HFFc6 (cell line): ENCODE measurements around the gene SSBP3. TPM values are rescaled to one million over a fixed set of nuclear protein-coding genes. Genes with fewer than 3 reads are reported as not detected.
A peak's percentile ranks its signal among the peaks of the same experiment; 100 is the strongest.
"Not testable (repeated sequence)": the region's sequence is repeated elsewhere in the genome, so short reads cannot be mapped to it uniquely, and the experiment has no call there.

ENCODE experiments used
- DNase-seq: peaks from one replicate; pipeline ENCODE4 v3.0.0-alpha.2; 2018
- H3K27ac Mint-ChIP-seq: 2 replicates; pipeline ENCODE4 v1.8.0; 2020; ENCODE audit warnings: mild to moderate bottlenecking, mixed read lengths
- H3K27me3 Mint-ChIP-seq: 2 replicates; pipeline ENCODE4 v1.8.0; 2021; ENCODE audit warnings: mild to moderate bottlenecking, moderate library complexity, mixed read lengths; ENCODE audit not compliant: insufficient read depth
- H3K36me3 Mint-ChIP-seq: 2 replicates; pipeline ENCODE4 v1.8.0; 2021; ENCODE audit warnings: low read depth, mixed read lengths
- H3K4me1 Mint-ChIP-seq: 2 replicates; pipeline ENCODE4 v1.8.0; 2020; ENCODE audit warnings: low read depth, mixed read lengths
- H3K4me3 Mint-ChIP-seq: 2 replicates; pipeline ENCODE4 v1.8.0; 2020; ENCODE audit warnings: mild to moderate bottlenecking, moderate library complexity, mixed read lengths
- H3K9me3 Mint-ChIP-seq: 2 replicates; pipeline ENCODE4 v1.8.0; 2020; ENCODE audit warnings: mild to moderate bottlenecking, mixed read lengths
- total RNA-seq, 6 experiments: library from RNA; stranded (reverse); fragmentation: NEBNext Ultra II Directional; extraction: Animal tissue kit (Norgen Biotek cat#: 25700); gene quantifications; 2 replicates in 1 of 6; 3 replicates in 5 of 6; pipeline ENCODE4 v1.2.3, GENCODE V29; 2021
- TF ChIP-seq, protein P1 (sequence below): fragments of 200-600 bp; sonication (generic); IDR thresholded peaks from 2 replicates; pipeline ENCODE4 v1.5.0; 2021; ENCODE audit warnings: antibody characterized with exemption, mild to moderate bottlenecking

SSBP3 gene
- total RNA-seq, 6 experiments from 2014 or later: 42.3 to 72.2 (median 58.1) TPM

DNA sequence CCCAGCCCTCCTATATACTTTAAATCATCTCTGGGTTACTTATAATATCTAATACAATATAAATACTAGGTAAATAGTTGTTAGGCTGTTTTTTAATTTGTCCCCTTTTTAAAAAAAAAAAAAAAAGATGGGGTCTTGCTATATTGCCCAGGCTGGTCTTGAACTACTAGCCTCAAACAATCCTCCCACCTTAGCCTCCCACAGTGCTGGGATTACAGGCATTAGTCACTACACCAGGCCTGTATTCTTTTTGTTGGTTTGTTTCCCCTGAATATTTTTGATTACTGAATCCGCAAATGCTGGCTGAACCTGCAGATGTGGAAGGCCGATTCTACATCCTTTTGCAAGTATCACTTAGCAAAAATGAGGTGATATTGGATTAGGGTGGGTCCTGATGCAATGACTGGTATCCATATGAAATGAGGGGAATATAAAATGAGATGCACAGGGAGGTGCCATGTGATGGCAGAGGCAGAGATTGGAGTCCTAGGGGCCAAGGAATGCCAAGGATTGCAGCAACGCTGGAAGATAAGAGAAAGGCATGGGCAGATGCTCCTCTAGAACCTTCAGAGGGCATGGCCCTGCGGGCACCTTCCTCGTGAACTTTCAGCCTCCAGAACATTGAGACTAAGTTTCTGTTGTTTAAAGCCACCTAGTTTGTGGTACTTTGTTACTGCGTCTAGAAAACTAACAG, 58.8 kb downstream of the SSBP3 start:
- Mint-ChIP-seq H3K4me1 (peaks cover 24% of the 10 kb centered on the region), H3K27ac (no peak overlapping the region), H3K9me3 (no peaks in the 10 kb centered on the region), H3K4me3 (no peak overlapping the region), H3K27me3 (no peaks in the 10 kb centered on the region; the same call in 1 of the 2 replicates), H3K36me3 (peaks cover 5% of the 10 kb centered on the region; the same call in 1 of the 2 replicates)
- no peak for DNase-seq
- TF ChIP-seq, protein P1, sequence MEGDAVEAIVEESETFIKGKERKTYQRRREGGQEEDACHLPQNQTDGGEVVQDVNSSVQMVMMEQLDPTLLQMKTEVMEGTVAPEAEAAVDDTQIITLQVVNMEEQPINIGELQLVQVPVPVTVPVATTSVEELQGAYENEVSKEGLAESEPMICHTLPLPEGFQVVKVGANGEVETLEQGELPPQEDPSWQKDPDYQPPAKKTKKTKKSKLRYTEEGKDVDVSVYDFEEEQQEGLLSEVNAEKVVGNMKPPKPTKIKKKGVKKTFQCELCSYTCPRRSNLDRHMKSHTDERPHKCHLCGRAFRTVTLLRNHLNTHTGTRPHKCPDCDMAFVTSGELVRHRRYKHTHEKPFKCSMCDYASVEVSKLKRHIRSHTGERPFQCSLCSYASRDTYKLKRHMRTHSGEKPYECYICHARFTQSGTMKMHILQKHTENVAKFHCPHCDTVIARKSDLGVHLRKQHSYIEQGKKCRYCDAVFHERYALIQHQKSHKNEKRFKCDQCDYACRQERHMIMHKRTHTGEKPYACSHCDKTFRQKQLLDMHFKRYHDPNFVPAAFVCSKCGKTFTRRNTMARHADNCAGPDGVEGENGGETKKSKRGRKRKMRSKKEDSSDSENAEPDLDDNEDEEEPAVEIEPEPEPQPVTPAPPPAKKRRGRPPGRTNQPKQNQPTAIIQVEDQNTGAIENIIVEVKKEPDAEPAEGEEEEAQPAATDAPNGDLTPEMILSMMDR: no peak

DNA sequence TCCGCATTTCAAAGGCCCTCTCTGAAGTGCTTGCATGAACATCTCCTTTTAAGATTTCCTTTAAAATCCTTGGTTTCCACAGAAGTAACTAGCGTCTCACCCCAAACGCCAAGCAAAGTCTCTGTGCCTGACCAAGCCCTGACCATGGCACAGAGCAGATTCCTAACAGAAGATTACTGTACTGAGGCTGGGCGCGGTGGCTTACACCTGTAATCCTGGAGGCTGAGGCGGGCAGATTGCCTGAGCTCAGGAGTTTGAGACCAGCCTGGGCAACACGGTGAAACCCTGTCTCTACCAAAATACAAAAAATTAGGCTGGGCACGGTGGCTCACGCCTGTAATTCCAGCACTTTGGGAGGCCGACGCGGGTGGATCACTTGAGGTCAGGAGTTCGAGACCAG, 60.6 kb downstream of the SSBP3 start:
- not testable (repeated sequence) for H3K9me3 Mint-ChIP-seq, DNase-seq, H3K27ac Mint-ChIP-seq, H3K36me3 Mint-ChIP-seq, H3K27me3 Mint-ChIP-seq, H3K4me3 Mint-ChIP-seq
- peaks cover 10% of the 10 kb centered on the region; the same call in 1 of the 2 replicates for H3K4me1 Mint-ChIP-seq

DNA sequence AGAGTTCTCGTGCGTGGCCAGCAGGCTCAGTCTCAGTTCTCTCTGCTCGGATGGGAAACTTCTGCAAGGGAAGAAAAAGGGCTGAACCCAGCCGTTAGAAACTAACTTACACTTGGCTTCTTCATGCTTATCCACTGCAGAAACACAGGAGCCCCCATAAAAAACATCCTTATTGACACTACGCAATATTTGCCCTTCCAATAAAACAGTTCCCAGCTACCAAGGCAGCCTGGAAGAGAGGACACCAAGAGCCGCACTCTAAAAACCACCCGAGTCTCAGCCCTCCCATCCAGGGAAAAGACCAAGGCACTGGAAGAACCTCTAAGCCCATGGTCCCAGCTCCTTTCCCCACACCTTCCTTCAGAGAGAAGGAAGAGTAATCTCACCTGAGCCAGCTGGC, 61.1 kb downstream of the SSBP3 start:
- Mint-ChIP-seq H3K9me3 (no peaks in the 10 kb centered on the region), H3K4me3 (no peak overlapping the region), H3K27ac (no peak overlapping the region), H3K27me3 (peaks cover 1% of the 10 kb centered on the region; the same call in 1 of the 2 replicates), H3K4me1 (peaks cover 10% of the 10 kb centered on the region; the same call in 1 of the 2 replicates), H3K36me3 (peaks cover 5% of the 10 kb centered on the region; the same call in 1 of the 2 replicates)
- no peak for DNase-seq
- TF ChIP-seq, protein P1: no peak

DNA sequence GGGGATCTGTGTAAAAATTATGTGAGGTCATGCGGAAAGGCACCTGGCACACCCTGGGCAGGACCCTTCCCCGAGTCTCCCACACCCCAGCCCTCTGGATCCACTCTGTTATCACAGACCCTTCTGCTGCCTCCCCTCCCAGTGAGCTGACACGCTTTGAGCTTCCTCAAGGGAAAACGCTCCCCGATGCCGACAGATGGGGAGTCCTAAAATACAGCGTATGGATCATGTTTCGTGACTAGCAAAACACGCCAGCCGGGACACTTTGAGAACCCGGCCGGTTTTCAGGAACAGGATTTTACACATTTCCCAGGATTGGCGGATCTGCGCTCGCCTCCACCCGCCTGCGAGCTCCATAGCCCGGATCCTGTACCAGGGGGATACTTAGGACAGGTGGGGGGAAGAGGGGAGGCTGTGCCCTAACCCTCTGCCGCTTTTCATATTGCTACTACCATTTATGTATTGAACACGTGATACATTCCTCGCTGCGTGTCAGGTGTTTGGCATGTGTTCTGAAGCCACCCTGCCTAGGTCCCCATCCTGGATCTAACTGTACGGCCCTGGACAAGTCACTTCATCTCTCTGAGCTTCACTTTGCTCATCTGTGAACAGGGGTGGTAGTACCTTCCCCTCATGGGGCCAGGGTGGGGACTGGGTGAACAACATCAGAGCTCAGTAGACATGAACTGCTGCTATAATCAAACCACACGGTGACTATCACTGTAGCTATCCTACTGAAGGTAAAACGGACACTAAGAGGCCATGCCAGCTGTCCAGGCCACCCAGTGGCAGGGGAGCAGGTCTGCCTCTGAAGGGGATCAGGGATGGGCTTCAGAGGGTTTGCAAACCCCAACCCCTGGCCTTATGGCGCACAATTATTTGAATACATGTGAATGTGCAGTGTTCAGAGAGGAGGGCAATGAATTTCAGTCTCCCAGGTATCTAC, 63.2 kb downstream of the SSBP3 start:
- Mint-ChIP-seq H3K4me3 (no peak overlapping the region), H3K9me3 (no peaks in the 10 kb centered on the region), H3K4me1 (peaks cover 18% of the 10 kb centered on the region), H3K36me3 (peaks cover 5% of the 10 kb centered on the region; the same call in 1 of the 2 replicates), H3K27me3 (peaks cover 1% of the 10 kb centered on the region; the same call in 1 of the 2 replicates), H3K27ac (no peak overlapping the region; the same call in 1 of the 2 replicates)
- no peak for DNase-seq
- TF ChIP-seq, protein P1: peak; percentile 27; the same call in 1 of the 2 replicates

DNA sequence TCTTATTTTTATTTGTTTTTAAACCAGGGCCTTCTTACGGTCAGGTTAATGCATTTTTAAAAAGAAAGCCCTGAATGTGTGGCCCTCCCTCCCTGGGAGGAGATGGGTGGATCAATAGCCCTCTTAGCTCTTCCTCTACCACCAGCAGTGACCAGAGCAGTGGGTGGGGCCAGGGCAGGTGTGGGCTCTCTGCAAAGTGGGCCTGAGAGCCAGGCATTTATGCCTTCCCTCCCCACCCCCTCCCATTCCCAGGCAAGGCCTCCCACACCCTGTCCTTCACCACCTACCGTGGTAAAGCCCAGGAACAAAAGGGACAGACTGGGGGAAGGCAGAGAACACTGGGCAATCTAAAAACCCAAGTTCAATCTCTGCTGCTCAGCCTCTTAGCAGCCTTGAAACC, 63.9 kb downstream of the SSBP3 start:
- H3K4me3 Mint-ChIP-seq: no peak overlapping the region
- no peak overlapping the region for H3K27ac Mint-ChIP-seq
- H3K4me1 Mint-ChIP-seq: peaks cover 20% of the 10 kb centered on the region
- H3K36me3 Mint-ChIP-seq: peaks cover under 1% of the 10 kb centered on the region; the same call in 1 of the 2 replicates
- no peaks in the 10 kb centered on the region for H3K9me3 Mint-ChIP-seq
- H3K27me3 Mint-ChIP-seq: peaks cover 1% of the 10 kb centered on the region; the same call in 1 of the 2 replicates
- DNase-seq: no peak
- TF ChIP-seq, protein P1: no peak
